LNCaP clone FGC (cell line): ENCODE measurements around the gene CPNE6.

Experiments
- DNase-seq: peaks from one replicate; pipeline ENCODE4 v3.0.0-alpha.2; 2011; ENCODE audit warnings: low read depth
- H3K4me3 ChIP-seq: 2 replicates; pipeline ENCODE4 v1.5.1; 2011; ENCODE audit warnings: mild to moderate bottlenecking, low read depth, low read length, control low read depth
- TF ChIP-seq, protein P1 (sequence below): IDR thresholded peaks from 2 replicates; pipeline ENCODE4 v1.5.1; 2012; ENCODE audit warnings: mild to moderate bottlenecking; ENCODE audit not compliant: control insufficient read depth, insufficient read depth; ENCODE audit errors: extremely low read depth

The CPNE6 gene

DNA sequence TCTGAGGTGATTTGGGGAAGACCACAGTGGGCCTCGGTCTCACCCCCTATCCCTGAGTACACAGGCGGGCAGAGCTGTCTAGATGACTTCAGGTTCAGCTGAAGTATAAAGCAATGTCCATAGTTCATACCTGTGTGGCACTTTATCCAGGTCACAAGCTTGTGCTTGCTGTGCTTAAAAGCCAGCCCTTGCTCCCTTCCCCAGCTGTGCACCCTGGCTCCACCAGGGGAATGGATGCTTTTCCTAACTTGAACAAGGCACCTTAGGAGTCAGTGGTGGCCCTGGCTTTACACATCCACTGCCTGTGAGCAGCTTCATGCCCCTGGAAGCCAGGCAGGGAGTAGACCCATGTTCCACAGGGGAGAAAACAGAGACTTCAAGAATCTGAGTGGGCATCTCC is 14.1 kb upstream of the CPNE6 start:
- H3K4me3 ChIP-seq: no peak overlapping the region
- TF ChIP-seq, protein P1, sequence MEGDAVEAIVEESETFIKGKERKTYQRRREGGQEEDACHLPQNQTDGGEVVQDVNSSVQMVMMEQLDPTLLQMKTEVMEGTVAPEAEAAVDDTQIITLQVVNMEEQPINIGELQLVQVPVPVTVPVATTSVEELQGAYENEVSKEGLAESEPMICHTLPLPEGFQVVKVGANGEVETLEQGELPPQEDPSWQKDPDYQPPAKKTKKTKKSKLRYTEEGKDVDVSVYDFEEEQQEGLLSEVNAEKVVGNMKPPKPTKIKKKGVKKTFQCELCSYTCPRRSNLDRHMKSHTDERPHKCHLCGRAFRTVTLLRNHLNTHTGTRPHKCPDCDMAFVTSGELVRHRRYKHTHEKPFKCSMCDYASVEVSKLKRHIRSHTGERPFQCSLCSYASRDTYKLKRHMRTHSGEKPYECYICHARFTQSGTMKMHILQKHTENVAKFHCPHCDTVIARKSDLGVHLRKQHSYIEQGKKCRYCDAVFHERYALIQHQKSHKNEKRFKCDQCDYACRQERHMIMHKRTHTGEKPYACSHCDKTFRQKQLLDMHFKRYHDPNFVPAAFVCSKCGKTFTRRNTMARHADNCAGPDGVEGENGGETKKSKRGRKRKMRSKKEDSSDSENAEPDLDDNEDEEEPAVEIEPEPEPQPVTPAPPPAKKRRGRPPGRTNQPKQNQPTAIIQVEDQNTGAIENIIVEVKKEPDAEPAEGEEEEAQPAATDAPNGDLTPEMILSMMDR: no peak
- DNase-seq: no peak

DNA sequence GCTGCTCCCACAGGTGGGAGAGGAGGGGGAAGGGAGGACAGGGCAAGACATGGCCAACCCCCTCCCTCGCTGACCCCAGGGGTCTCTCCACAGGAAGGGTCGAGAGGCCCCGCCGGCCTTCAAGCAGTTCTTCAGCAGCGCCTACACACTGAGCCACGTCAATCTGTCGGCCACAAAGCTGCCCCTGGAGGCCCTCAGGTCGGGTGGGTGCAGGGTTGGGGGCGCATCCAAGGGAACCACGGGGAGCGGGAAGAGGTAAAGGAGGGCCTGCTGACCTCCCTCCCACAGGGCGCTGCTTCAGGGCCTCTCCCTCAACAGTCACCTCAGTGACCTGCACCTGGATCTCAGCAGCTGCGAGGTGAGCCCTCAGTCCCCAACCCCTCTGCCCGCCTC is 13.5 kb upstream of the CPNE6 start:
- no peak for DNase-seq
- TF ChIP-seq, protein P1: no peak
- no peak overlapping the region for H3K4me3 ChIP-seq

DNA sequence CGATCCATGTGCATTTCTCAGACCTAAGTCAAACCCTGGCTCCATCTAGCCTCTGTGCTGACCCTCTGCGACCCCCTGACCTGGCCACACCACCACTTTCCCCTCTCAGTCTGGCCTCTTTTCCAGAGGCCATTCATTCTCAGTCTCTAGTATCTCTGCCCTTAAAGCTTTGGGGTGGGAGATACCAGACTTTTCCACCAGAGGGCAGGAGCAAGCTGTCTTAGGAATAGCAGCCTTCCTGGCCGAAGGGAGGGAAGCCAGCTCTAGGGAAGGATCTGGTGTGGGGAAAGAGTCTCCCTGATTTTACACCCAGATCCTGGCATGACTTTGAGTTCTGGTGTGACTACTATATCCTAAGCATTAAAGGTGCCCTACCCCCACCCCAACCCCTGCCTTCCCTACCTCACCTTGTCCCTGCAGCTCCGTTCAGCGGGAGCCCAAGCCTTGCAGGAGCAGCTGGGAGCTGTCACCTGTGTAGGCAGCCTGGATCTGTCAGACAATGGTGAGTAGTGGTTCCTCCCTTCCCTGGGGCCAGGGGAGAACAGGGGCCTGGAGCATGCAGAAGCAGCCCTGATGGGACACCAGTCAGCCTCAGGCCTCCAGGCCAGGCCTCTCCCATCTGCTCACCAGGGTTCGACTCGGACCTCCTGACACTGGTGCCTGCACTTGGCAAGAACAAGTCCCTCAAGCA is 13.0 kb upstream of the CPNE6 start:
- TF ChIP-seq, protein P1: peak; percentile 80

DNA sequence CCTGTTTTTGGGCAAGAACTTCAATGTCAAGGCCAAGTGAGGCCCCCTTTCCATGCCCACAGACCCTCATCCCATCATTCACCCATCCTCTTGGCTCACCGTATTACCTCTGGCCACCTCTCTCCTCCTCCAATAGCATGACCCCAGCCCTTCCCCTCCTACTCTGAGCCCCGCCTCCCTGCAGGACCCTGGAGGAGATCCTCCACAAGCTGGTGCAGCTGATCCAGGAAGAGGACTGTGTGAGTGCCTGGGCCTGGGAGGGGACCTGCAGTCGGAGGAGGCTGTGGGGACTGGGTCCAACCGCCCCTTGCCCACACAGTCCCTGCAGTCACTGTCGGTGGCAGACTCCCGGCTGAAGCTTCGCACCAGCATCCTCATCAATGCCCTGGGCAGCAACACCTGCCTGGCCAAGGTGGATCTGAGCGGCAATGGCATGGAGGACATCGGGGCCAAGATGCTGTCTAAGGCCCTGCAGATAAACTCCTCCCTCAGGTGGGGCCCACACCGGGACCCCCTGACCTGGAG is 12.3 kb upstream of the CPNE6 start:
- TF ChIP-seq, protein P1: no peak
- no peak for DNase-seq
- H3K4me3 ChIP-seq: no peak overlapping the region

More for the DNA sequence above, 13.0 kb upstream of the CPNE6 start:
- DNase-seq: peak; percentile 28
- H3K4me3 ChIP-seq: no peak overlapping the region

DNA sequence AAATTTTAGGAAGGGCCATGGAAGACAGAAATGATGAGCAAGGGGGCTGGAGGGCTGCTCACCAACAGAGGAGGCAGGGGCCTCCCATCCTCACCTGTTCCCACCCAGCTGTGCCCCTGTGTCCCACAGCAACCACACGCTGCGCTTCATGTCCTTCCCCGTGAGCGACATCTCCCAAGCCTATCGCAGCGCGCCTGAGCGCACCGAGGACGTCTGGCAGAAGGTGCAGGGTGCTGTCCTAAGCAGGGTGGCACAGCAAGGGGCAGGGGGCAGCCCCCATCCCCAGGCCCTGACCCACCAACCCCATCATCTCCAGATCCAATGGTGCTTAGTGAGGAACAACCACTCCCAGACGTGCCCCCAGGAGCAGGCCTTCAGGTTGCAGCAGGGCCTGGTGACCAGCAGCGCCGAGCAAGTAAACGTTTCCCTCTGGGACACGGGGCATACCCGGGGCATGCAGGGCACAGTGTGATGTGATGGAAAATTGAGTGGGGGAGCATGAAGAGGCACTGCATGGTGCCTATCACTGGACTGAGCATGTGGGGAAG is 11.4 kb upstream of the CPNE6 start:
- H3K4me3 ChIP-seq: no peak overlapping the region
- TF ChIP-seq, protein P1: no peak
- no peak for DNase-seq

DNA sequence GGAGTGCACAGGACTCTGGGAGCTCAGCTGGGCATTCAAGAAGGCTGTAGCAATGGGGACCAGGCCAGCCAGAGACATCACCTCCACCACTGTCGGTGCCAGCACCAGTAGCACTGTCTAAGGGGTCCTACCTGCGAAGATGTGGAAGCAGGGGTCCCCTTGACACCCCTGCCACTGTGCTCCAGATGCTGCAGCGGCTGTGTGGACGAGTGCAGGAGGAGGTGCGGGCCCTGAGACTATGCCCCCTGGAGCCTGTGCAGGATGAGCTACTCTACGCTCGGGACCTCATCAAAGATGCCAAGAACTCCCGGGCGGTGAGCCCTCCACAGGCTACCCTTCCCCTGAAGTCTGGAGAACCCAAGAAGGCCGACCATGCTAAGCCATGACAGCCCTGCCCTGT is 10.9 kb upstream of the CPNE6 start:
- TF ChIP-seq, protein P1: no peak
- DNase-seq: no peak

More for the DNA sequence above, 10.9 kb upstream of the CPNE6 start:
- H3K4me3 ChIP-seq: no peak overlapping the region
